HG03575 (cell line): ENCODE measurements around the gene NDUFS5.
"Not testable (repeated sequence)": the region's sequence is repeated elsewhere in the genome, so short reads cannot be mapped to it uniquely, and the experiment has no call there.

Experiments
- ATAC-seq: cut with Tn5 transposase; IDR thresholded peaks from one replicate; pipeline ENCODE4 v1.9.1; 2021; ENCODE audit not compliant: unreplicated experiment, insufficient number of reproducible peaks, low FRiP score; ENCODE audit errors: extremely low read depth

Gene NDUFS5

DNA sequence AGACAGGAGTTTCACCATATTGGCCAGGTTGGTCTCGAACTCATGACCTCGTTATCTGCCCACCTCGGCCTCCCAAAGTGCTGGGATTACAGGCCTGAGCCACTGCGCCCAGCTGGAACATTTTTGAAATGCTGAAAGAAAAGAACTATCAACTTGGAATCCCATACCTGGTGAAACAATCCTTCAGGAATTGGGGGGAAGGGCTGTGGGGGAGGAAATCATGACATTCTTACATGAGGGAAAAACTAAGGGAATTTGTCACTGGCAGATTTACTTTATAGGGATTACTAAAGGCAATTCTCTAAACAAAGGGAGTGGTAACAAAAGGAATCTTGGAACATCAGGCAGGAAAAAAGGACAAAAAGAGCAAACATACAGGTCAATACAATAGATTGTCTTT, 25.8 kb downstream of the NDUFS5 start:
- ATAC-seq = no peak

DNA sequence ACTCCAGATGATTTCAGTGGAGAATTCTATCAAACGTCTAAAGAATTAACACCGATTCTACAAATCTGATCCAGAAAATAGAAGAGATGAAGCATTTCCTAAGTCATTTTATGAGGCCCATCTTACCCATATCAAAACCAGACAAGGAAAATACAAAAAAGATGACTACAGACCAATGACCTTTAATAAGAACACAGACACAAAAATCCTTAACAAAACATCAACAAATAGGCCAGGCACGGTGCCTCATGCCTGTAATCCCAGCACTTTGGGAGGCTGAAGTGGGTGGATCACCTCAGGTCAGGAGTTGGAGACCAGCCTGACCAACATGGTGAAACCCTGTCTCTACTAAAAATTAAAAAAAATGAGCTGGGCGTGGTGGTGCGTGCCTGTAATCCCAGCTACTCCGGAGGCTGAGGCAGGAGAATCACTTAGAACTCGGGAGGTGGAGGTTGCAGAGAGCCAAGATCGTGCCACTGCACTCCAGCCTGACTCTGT, 29.1 kb downstream of the NDUFS5 start:
- not testable (repeated sequence) for ATAC-seq

DNA sequence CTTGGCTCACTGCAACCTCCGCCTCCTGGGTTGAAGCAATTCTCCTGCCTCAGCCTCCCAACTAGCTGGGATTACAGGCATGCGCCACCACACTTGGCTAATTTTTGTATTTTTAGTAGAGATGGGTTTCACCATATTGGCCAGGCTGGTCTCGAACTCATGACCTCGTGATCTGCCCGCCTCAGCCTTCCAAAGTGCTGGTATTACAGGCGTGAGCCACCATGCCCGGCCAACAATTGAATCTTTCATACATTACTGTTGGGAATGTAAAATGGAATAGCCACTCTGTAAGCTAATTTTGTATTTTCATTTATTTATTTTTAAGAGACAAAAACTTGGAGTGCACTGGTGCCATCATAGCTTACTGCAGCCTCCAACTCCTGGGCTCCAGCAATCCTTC, 35.4 kb downstream of the NDUFS5 start:
- not testable (repeated sequence) for ATAC-seq

DNA sequence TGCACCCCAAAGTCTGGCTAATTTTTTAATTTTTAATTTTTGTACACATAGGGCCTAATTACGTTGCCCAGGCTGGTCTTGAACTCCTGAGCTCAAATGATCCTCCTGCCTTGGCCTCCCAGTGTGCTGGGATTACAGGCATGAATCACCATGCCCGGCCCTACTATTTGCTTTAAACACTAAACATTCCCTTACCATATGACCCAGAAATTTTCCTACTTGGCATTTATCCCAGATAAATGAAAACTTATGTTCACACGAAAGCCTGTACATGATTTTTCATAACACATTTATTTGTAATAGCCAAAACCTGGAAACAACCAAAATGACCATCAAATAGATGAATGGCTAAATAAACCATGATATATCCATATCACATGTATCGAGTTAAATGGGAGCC, 35.8 kb downstream of the NDUFS5 start:
- no peak for ATAC-seq

DNA sequence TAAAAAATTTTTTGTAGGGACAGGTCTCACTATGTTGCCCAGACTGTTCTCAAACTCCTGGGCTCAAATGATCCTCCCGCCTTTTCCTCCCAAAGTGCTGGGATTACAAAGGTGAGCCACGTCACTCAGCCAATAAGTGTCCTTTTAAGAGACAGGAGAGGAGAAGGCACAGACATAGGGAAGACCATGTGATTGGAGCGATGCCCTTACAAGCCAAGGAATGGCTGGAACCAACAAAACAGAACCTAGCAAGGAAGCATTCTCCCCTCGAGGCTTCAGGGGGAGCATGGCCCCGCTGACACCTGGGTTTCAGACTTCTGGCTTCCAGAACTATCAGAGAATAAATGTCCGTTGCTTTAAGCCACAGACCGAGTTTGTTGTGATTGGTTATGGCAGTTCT, 37.0 kb downstream of the NDUFS5 start:
- ATAC-seq = no peak

DNA sequence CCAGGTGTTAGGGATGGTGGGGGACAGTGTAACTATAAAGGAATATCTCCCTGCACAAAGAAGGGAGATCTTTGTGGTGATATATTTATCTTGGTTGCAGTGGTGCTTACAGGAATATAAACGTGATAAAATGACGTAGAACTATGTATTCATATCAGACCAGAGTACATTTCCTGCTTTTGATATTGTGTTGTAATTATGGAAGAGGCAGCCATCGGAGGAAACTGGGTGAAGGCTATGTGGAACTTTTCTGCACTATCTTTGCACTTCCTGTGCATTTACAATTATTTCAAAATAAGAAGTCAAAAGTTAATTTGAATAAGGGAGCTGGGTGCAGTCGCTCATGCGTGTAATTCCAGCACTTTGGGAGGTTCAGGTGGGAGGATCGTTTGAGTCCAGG, 37.6 kb downstream of the NDUFS5 start:
- no peak for ATAC-seq

DNA sequence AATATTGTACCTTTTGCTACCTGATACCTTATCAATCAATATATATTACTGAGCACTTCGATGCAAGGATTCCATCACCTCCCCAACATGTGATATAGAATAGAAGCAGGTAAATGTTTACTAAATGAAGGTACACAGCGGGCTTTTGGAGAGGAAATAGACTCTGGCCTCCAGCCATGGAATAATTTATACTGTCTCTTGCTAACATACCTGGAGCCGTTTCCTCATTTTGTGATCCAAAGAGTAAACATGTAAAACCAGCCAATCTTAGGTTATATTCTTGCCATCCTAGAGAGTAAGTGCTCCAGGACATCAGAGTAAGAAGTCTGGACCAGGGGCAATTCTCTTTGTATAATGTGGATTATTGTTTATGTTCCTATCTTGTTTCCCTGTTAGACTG, 39.4 kb downstream of the NDUFS5 start:
- no peak for ATAC-seq

DNA sequence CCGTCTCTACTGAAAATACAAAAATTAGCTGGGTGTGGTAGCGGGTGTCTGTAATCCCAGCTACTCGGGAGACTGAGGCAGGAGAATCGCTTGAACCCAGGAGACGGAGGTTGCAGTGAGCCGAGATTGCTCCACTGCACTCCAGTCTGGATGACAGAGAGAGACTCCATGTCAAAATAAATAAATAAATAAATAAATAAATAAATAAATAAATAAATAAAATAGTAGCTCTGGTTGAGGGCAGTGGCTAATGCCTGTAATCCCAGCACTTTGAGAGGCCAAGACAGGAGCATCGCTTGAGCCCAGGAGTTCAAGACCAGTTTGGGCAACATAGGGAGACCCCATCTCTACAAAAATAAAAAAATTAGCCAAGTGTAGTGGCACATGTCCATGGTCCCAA, 42.1 kb downstream of the NDUFS5 start:
- not testable (repeated sequence) for ATAC-seq

DNA sequence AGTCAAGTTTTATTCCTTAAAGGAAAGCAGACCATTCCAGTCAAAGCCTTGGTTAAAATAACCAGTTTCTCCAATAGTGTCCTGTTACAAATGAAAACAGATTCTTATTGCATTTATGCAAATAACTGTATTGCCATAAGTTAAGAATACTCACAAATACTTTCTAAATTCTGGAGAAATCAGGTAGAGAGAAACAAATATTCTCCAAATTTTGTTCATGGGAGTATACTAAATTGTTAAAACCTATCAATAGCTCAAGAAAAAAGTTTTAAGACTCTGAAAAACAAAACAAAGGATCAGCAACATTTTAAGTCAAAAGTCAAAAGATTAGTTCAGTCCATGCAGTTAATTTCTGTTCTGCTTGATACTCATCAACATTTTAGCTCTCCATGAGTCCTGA, 45.4 kb downstream of the NDUFS5 start:
- not testable (repeated sequence) for ATAC-seq

DNA sequence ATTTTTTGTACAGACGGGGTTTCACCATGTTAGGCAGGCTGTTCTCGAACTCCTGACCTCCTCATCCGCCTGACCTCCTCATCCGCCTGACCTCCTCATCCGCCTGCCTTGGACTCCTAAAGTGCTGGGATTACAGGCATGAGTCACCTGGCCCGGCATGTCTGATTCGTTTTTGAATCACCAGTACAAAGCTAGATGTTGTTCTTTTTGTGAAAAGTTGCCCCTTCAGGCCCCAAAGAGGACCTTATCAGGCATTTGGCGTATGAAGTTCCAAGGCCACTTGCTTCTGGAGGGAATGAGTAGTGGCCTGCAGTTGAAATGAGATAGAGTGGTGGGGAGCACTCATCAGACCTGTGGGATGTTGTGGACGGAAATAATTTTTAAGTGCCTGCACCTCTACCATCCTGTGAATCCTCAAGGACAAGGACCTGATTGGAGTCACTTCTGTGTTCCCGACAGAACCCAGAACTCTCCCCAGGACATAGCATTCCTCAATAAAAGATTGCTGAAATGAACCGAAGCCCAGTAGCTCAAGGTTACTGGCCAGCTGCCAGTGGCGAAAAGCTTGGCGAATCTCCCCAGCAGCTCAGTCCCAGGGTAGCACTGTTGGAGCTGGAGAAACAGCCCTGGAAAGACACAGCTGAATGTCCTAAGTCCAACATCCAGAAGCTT, 50.1 kb downstream of the NDUFS5 start:
- no peak for ATAC-seq

DNA sequence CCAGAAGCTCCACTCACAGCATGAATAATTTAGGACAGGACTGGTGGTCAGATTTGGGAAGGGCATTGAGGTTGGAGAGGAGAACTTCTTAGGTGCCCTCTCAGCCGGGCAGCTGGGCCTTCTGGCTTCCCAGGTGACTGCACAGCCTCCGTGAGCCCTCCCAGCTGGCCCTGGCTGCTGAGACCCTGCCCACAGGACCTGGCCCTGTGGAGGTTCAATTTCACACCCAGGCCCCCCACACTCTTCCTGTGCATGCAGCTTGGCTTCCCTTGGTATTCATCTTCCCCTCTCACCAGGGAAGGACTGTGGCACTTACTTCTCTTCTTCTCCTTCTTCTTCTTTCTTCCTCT, 50.6 kb downstream of the NDUFS5 start:
- ATAC-seq = no peak

DNA sequence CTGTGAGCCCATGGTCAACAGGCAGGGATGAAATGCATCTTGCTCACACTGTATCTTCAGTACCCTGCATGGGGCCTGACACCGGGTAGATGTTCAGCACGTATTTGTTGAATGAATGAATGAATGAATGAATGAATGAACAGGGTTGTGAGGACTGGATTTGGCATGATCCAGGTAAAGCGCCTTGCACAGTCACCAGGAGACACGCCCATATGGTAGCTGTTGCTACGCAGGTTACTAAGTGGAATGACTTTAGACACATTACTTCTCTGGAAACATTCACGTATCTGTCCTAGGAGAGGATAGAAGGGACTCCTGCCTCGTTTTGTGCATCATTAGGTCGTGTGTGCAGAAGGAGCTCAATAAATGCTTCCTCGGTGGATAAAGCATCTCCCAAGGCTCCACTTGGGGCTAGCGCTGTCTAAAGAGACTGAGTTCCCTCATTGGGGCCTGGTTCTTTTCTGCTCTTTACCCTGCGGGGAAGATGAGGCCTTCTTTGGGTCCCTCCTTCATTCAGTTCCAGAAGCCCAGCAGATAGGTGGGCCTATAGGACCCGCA, 54.2 kb downstream of the NDUFS5 start:
- ATAC-seq = no peak

DNA sequence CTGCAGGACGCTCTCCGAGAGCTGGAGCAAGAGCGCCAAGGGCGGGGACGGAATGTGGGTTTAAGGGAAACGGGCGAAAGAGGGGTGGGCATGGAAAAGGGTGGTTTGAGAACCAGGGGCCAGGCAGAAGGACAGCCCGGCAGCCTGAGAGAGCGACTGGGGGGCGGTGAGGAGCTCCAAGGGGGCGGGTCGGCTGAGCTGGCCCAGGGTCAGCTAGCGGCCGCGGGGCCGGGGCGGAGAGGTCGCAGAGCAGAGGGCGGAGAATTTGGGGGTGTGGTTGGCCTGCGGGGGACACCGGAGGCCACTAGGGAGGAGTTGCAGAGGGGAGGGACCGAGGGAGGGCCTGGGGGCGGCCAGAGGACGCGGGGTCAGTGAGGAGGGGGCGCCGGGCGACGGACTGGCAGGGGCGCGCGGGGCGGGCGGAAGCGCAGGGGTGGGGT, 54.7 kb downstream of the NDUFS5 start:
- no peak for ATAC-seq

DNA sequence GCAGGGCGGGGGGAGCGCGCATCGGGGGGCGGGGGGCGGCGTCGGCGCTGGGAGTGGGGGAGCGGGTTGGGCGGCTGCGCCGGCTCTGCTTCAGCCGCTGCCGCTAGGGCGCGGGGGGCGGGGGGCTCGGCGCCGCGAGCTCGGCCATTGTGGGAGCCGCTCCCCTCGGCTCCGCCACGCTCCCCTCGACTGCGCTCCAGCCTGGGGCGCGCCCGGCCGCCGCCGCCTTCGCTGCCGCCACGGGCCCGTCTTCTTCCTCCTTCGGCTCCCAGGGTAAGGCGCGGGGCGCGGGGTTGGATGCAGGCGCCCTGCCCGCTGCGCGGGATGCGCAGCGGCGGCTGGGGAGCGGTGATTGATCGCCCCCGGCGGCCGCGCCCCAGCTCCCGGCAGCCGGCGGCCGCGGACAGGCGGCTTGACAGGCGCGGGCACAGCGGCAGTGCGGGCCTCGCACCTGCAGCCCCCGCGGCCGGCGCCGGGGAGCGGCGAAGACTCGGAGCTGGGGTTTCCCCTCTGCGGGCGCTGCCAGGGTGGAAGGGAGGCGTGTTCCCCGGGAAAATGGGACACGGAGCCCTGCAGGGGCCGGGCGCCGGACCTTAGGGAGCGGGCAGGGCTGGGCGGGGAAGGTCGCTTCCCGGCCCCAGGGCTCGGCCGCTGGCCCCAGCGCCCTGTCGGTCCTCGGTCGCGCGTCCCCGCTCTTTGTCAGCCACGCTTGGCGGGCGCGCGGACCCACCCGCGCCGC, 55.3 kb downstream of the NDUFS5 start:
- no peak for ATAC-seq

DNA sequence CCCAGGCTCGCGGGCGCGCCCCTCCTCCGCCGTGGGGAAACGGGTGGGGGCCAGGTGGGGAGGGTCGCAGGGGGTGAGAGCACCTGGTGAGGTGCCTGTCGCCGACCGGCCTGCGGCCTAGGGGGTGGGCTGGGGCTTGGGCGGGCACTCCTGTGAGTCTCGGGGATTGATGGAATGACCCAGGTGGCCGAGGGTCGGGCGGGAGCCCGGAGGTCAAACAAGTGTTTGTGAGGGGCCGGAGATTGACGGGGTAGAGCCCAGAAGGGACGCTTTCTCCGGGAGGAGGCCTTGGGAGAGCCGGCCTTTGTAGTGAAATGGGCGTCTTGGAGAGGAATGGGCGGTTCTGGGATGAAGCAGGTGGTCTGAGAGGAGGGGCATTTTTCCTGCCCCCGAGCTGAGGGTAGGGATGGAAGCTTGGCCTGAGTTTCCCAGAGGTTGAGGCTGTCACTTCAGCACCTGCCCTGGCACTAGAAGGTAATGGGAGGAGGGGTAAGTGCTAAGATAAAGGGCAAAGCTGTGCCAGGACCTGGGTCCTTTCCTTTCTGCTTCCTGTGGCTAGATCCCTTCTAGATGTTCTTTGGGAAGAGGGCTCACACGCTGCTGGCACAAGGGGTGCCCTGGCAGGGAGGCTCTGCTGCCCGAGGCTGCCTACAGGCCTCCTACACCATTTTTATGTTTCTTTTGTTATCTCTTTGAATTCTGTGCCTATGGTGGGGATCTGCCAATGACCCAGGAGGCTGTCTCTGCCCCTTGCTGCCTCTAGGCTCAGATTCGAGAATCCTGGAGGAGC, 56.1 kb downstream of the NDUFS5 start:
- ATAC-seq = no peak

DNA sequence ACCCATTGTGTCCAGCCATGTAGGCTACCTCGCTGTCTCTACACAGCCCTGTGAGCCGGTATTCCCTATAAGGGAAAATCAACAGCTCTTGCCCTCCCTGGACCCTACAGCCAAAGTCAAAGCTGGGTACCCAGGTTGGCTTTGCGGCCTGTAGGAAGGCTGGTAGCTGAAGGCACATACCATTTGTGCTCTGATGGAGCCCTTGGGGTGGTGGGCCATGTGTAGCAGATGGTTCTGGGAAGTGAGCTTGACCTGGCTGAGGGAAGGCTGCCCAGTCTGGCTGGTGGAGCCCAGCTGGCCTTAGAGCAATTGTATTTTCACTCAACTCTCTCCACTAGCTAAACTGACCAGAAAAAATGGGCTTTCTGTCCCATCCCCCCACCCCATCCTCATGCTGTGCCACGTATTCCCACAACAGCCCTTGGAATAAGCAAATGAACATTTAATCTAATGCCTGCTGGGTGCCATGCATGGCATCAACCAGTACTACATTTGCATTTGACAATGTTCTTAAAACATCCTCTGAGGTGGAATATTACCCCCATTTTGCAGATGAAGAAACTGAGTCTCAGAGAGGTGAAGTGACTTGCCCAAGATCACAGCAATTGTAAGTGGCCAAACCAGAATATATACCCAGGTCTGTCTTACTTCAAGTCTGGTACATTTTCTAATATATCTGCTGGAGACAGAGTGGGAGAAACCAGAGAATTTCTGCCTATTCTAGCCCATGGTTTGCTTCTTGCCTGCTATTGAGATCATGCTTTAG, 56.8 kb downstream of the NDUFS5 start:
- ATAC-seq = no peak

DNA sequence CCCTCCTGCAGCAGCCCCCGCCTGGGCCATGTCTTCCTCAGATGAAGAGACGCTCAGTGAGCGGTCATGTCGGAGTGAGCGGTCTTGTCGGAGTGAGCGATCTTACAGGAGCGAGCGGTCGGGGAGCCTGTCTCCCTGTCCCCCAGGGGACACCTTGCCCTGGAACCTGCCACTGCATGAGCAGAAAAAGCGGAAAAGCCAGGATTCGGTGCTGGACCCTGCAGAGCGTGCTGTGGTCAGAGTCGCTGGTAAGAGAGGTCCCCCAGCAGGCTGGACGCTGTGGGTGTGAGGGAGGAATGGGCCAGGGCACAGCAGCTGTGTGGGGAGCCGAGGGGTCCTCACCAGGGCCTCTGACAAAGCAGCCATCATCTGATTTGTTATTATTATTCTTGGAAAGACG, 58.0 kb downstream of the NDUFS5 start:
- no peak for ATAC-seq
